OCI-LY1 (cell line): ENCODE measurements around the gene CDKL4.

Experiments used
- H2AFZ ChIP-seq: fragments of 200-600 bp; sonication (generic), shearing (Covaris generic); 2 replicates; pipeline ENCODE4 v1.6.0; 2014; ENCODE audit warnings: antibody characterized with exemption, mild to moderate bottlenecking, low read length
- H3F3A ChIP-seq: fragments of 200-600 bp; sonication (generic), shearing (Covaris generic); 2 replicates; pipeline ENCODE4 v1.6.0; 2014; ENCODE audit warnings: mild to moderate bottlenecking, antibody characterized with exemption, low read length, moderate library complexity; ENCODE audit not compliant: insufficient read depth
- H3K27ac ChIP-seq: fragments of 200-600 bp; sonication (generic); 2 replicates; pipeline ENCODE4 v1.5.1; 2014; ENCODE audit warnings: low read length, mixed run types, mild to moderate bottlenecking, low read depth; ENCODE audit not compliant: poor library complexity, severe bottlenecking
- H3K27me3 ChIP-seq: fragments of 200-600 bp; sonication (generic); 2 replicates; pipeline ENCODE4 v1.6.0; 2014; ENCODE audit warnings: antibody characterized with exemption, mild to moderate bottlenecking, low read length, moderate library complexity; ENCODE audit not compliant: insufficient read depth
- H3K36me3 ChIP-seq: fragments of 200-600 bp; sonication (generic); 2 replicates; pipeline ENCODE4 v1.6.1; 2014; ENCODE audit warnings: mild to moderate bottlenecking, antibody characterized with exemption, low read length, moderate library complexity, mixed read lengths; ENCODE audit not compliant: insufficient read depth
- H3K4me1 ChIP-seq: fragments of 200-600 bp; sonication (generic); 2 replicates; pipeline ENCODE4 v1.5.1; 2014; ENCODE audit warnings: mild to moderate bottlenecking, low read length, moderate library complexity; ENCODE audit not compliant: insufficient read depth, severe bottlenecking
- H3K4me2 ChIP-seq: fragments of 200-600 bp; sonication (generic), shearing (Covaris generic); 2 replicates; pipeline ENCODE4 v1.6.1; 2014; ENCODE audit warnings: low read length
- H3K4me3 ChIP-seq: fragments of 200-600 bp; sonication (generic); 2 replicates; pipeline ENCODE4 v1.5.1; 2014; ENCODE audit warnings: low read length, low read depth, mild to moderate bottlenecking, mixed read lengths; ENCODE audit not compliant: poor library complexity, severe bottlenecking
- H3K79me2 ChIP-seq: fragments of 200-600 bp; shearing (Covaris generic); 2 replicates; pipeline ENCODE4 v1.6.1; 2016; ENCODE audit warnings: mixed run types, low read length, mixed read lengths; ENCODE audit not compliant: insufficient read depth
- H3K9ac ChIP-seq: fragments of 200-600 bp; sonication (generic), shearing (Covaris generic); 2 replicates; pipeline ENCODE4 v1.6.1; 2014; ENCODE audit warnings: mild to moderate bottlenecking, low read length, mixed read lengths
- H3K9me2 ChIP-seq: fragments of 200-600 bp; sonication (generic), shearing (Covaris generic); 2 replicates; pipeline ENCODE4 v1.6.1; 2014; ENCODE audit warnings: low read depth, mild to moderate bottlenecking, low read length, mixed read lengths
- H3K9me3 ChIP-seq: fragments of 200-600 bp; shearing (Covaris generic); 2 replicates; pipeline ENCODE4 v1.6.1; 2014; ENCODE audit warnings: low read length, mixed read lengths
- H4K20me1 ChIP-seq: fragments of 200-600 bp; sonication (generic), shearing (Covaris generic); 2 replicates; pipeline ENCODE4 v1.6.0; 2016; ENCODE audit warnings: mild to moderate bottlenecking, low read length; ENCODE audit not compliant: insufficient read depth
- CTCF ChIP-seq: fragments of 200-600 bp; sonication (generic), shearing (Covaris generic); IDR thresholded peaks from 2 replicates; pipeline ENCODE4 v1.5.1; 2017; ENCODE audit warnings: mild to moderate bottlenecking, antibody characterized with exemption, low read length, moderate library complexity, mixed read lengths
- EZH2 ChIP-seq: fragments of 200-600 bp; sonication (generic), shearing (Covaris generic); IDR thresholded peaks from 2 replicates; pipeline ENCODE4 v1.8.0; 2017; ENCODE audit warnings: borderline replicate concordance, mixed run types, mild to moderate bottlenecking, antibody characterized with exemption, low read length, moderate library complexity, mixed read lengths

The CDKL4 gene

GRCh38 chr2:39269941-39270340 is 26.2 kb upstream of the CDKL4 start:
- H3K9me2 ChIP-seq, result no peaks in the 10 kb centered on the region
- no peaks in the 10 kb centered on the region for H4K20me1 ChIP-seq
- peaks cover 23% of the 10 kb centered on the region for H3K4me1 ChIP-seq
- H3K9ac ChIP-seq, result no peak overlapping the region
- H3K79me2 ChIP-seq, result no peaks in the 10 kb centered on the region
- no peaks in the 10 kb centered on the region for H3K9me3 ChIP-seq
- peaks cover 6% of the 10 kb centered on the region; the same call in 1 of the 2 replicates for H3K36me3 ChIP-seq
- H3K4me2 ChIP-seq, result no peak overlapping the region
- TF ChIP-seq EZH2, result no peak
- TF ChIP-seq CTCF, result no peak
- H3F3A ChIP-seq, result peaks cover 5% of the 10 kb centered on the region; the same call in 1 of the 2 replicates
- H3K27me3 ChIP-seq, result no peaks in the 10 kb centered on the region
- no peak overlapping the region for H3K4me3 ChIP-seq
- H3K27ac ChIP-seq, result no peak overlapping the region
- H2AFZ ChIP-seq, result no peak overlapping the region

GRCh38 chr2:39266916-39267434 is 23.2 kb upstream of the CDKL4 start:
- peaks cover 37% of the 10 kb centered on the region for H3K4me1 ChIP-seq
- no peaks in the 10 kb centered on the region for H4K20me1 ChIP-seq
- H3F3A ChIP-seq, result peaks cover 5% of the 10 kb centered on the region; the same call in 1 of the 2 replicates
- no peak overlapping the region for H3K4me3 ChIP-seq
- no peaks in the 10 kb centered on the region for H3K9me2 ChIP-seq
- H3K9ac ChIP-seq, result no peak overlapping the region
- peaks cover 6% of the 10 kb centered on the region for H3K36me3 ChIP-seq
- H2AFZ ChIP-seq, result no peak overlapping the region
- H3K9me3 ChIP-seq, result no peaks in the 10 kb centered on the region
- H3K4me2 ChIP-seq, result no peak overlapping the region
- no peaks in the 10 kb centered on the region for H3K79me2 ChIP-seq
- TF ChIP-seq CTCF, result no peak
- TF ChIP-seq EZH2, result no peak
- peak overlapping the region; percentile 96 for H3K27ac ChIP-seq
- H3K27me3 ChIP-seq, result no peaks in the 10 kb centered on the region

GRCh38 chr2:39266139-39266805 is 22.5 kb upstream of the CDKL4 start:
- Histone ChIP-seq H3K9me2 (no peaks in the 10 kb centered on the region), H3K9ac (peak overlapping the region; percentile 56), H2AFZ (0 out of 2 replicates have a peak overlapping the region, but pooled peaks have one; percentile 4), H3K79me2 (no peaks in the 10 kb centered on the region), H3F3A (peaks cover 5% of the 10 kb centered on the region; the same call in 1 of the 2 replicates), H3K4me1 (peaks cover 37% of the 10 kb centered on the region), H3K36me3 (peaks cover 6% of the 10 kb centered on the region), H3K4me3 (no peak overlapping the region), H3K27me3 (no peaks in the 10 kb centered on the region), H3K9me3 (no peaks in the 10 kb centered on the region), H3K4me2 (peak overlapping the region; percentile 62), H3K27ac (peak overlapping the region; percentile 96), H4K20me1 (no peaks in the 10 kb centered on the region)
- TF ChIP-seq CTCF, result no peak
- TF ChIP-seq EZH2, result no peak
